Tongue (tissue), 2 donors: ENCODE results near the gene RCCD1. TPM values are rescaled to one million over a fixed set of nuclear protein-coding genes. Genes with fewer than 3 reads are reported as not detected.

Experiments used
- DNase-seq: peaks from one replicate; pipeline ENCODE4 v3.0.0-alpha.2; 2015
- total RNA-seq: library from RNA; depleted of rRNA; stranded (reverse); fragments of >200 nt; gene quantifications from one replicate; pipeline ENCODE4 v1.2.3, GENCODE V29; 2014

Gene RCCD1
- total RNA-seq, 1 donor from 2014 or later: 21.3 TPM

GRCh38 chr15:90967206-90967605 lies 12.5 kb downstream of the RCCD1 start:
- DNase-seq: no peak

- no peak for DNase-seq
Observed at GRCh38 chr15:90968434-90968833, 13.8 kb downstream of the RCCD1 start.

- DNase-seq: no peak
Observed at GRCh38 chr15:90970274-90970673, 15.6 kb downstream of the RCCD1 start.

- no peak for DNase-seq
Observed at GRCh38 chr15:90972133-90972532, 17.4 kb downstream of the RCCD1 start.

- no peak for DNase-seq
Observed at GRCh38 chr15:90974216-90974615, 19.5 kb downstream of the RCCD1 start.

GRCh38 chr15:90979582-90979981 lies 24.9 kb downstream of the RCCD1 start:
- no peak for DNase-seq

GRCh38 chr15:90981681-90982080 lies 27.0 kb downstream of the RCCD1 start:
- DNase-seq: no peak

GRCh38 chr15:90982135-90982534 lies 27.5 kb downstream of the RCCD1 start:
- no peak for DNase-seq

GRCh38 chr15:90986790-90987507 lies 32.3 kb downstream of the RCCD1 start:
- DNase-seq: no peak

GRCh38 chr15:90987561-90988141 lies 33.0 kb downstream of the RCCD1 start:
- no peak for DNase-seq

GRCh38 chr15:90988296-90988695 lies 33.6 kb downstream of the RCCD1 start:
- no peak for DNase-seq

- DNase-seq: no peak
Observed at GRCh38 chr15:90989040-90989768, 34.5 kb downstream of the RCCD1 start.

GRCh38 chr15:90990446-90990845 lies 35.8 kb downstream of the RCCD1 start:
- no peak for DNase-seq

GRCh38 chr15:90991587-90992285 lies 37.1 kb downstream of the RCCD1 start:
- DNase-seq: no peak

- DNase-seq: no peak
Observed at GRCh38 chr15:90994059-90994416, 39.4 kb downstream of the RCCD1 start.

GRCh38 chr15:90994417-90995311 lies 40.0 kb downstream of the RCCD1 start, which contains the start of gene PRC1:
PRC1 (minus strand) TSS chr15:90994535; CDS start chr15:90994417, 118 bp downstream.
- DNase-seq: peak; percentile 99

GRCh38 chr15:90998737-90999136 lies 44.1 kb downstream of the RCCD1 start:
- no peak for DNase-seq

- no peak for DNase-seq
Observed at GRCh38 chr15:91001209-91001608, 46.5 kb downstream of the RCCD1 start.

- DNase-seq: no peak
Observed at GRCh38 chr15:91007266-91007665, 52.6 kb downstream of the RCCD1 start.
